ENCODE data around the gene SGSM1. TPM values are rescaled to one million over a fixed set of nuclear protein-coding genes. Genes with fewer than 3 reads are reported as not detected.

SGSM1 gene
- total RNA-seq, 1 donor from 2014 or later, result 1.2 TPM

- no peaks in the 10 kb centered on the region for H3K4me1 Mint-ChIP-seq (ENCODE audit: low read depth, unreplicated experiment)
- no peak for DNase-seq
- no peak for TF ChIP-seq CTCF (IDR thresholded peaks at IDR 0.05; ENCODE audit: partially characterized antibody, unreplicated experiment)
- no peaks in the 10 kb centered on the region for H3K36me3 Mint-ChIP-seq (ENCODE audit: unreplicated experiment)
- no peak overlapping the region for H3K27ac Mint-ChIP-seq (ENCODE audit: unreplicated experiment)
- H3K27me3 Mint-ChIP-seq (ENCODE audit: unreplicated experiment), result no peaks in the 10 kb centered on the region
- H3K9me3 Mint-ChIP-seq (ENCODE audit: unreplicated experiment), result no peaks in the 10 kb centered on the region
- no peak overlapping the region for H3K4me3 Mint-ChIP-seq (ENCODE audit: unreplicated experiment)
These were observed 163.7 kb downstream of the SGSM1 start for GRCh38 chr22:24969560-24970301.

- Mint-ChIP-seq H3K4me3 (ENCODE audit: unreplicated experiment) (no peak overlapping the region), H3K27ac (ENCODE audit: unreplicated experiment) (no peak overlapping the region), H3K36me3 (ENCODE audit: unreplicated experiment) (no peaks in the 10 kb centered on the region), H3K4me1 (ENCODE audit: low read depth, unreplicated experiment) (peaks cover 8% of the 10 kb centered on the region), H3K27me3 (ENCODE audit: unreplicated experiment) (no peaks in the 10 kb centered on the region), H3K9me3 (ENCODE audit: unreplicated experiment) (no peaks in the 10 kb centered on the region)
- no peak for DNase-seq
- TF ChIP-seq CTCF (IDR thresholded peaks at IDR 0.05; ENCODE audit: partially characterized antibody, unreplicated experiment), result no peak
These were observed 166.4 kb downstream of the SGSM1 start for GRCh38 chr22:24972369-24972768.

GRCh38 chr22:24973872-24974271 is 167.9 kb downstream of the SGSM1 start:
- H3K9me3 Mint-ChIP-seq (ENCODE audit: unreplicated experiment), result no peaks in the 10 kb centered on the region
- H3K4me1 Mint-ChIP-seq (ENCODE audit: low read depth, unreplicated experiment), result peaks cover 17% of the 10 kb centered on the region
- H3K27ac Mint-ChIP-seq (ENCODE audit: unreplicated experiment), result no peak overlapping the region

GRCh38 chr22:24975125-24975640 is 169.2 kb downstream of the SGSM1 start:
- Mint-ChIP-seq H3K9me3 (ENCODE audit: unreplicated experiment) (no peaks in the 10 kb centered on the region), H3K36me3 (ENCODE audit: unreplicated experiment) (no peaks in the 10 kb centered on the region), H3K27me3 (ENCODE audit: unreplicated experiment) (no peaks in the 10 kb centered on the region), H3K27ac (ENCODE audit: unreplicated experiment) (no peak overlapping the region), H3K4me3 (ENCODE audit: unreplicated experiment) (no peak overlapping the region), H3K4me1 (ENCODE audit: low read depth, unreplicated experiment) (peaks cover 17% of the 10 kb centered on the region)
- TF ChIP-seq CTCF (IDR thresholded peaks at IDR 0.05; ENCODE audit: partially characterized antibody, unreplicated experiment), result no peak
- DNase-seq, result no peak

More at GRCh38 chr22:24973872-24974271, 167.9 kb downstream of the SGSM1 start:
- Mint-ChIP-seq H3K4me3 (ENCODE audit: unreplicated experiment) (no peak overlapping the region), H3K27me3 (ENCODE audit: unreplicated experiment) (no peaks in the 10 kb centered on the region), H3K36me3 (ENCODE audit: unreplicated experiment) (no peaks in the 10 kb centered on the region)
- no peak for TF ChIP-seq CTCF (IDR thresholded peaks at IDR 0.05; ENCODE audit: partially characterized antibody, unreplicated experiment)
- no peak for DNase-seq

- Mint-ChIP-seq H3K27me3 (ENCODE audit: unreplicated experiment) (no peaks in the 10 kb centered on the region), H3K9me3 (ENCODE audit: unreplicated experiment) (no peaks in the 10 kb centered on the region), H3K4me3 (ENCODE audit: unreplicated experiment) (peak overlapping the region; percentile 56), H3K27ac (ENCODE audit: unreplicated experiment) (peak overlapping the region; percentile 33), H3K36me3 (ENCODE audit: unreplicated experiment) (no peaks in the 10 kb centered on the region), H3K4me1 (ENCODE audit: low read depth, unreplicated experiment) (peaks cover 17% of the 10 kb centered on the region)
- DNase-seq, result no peak
- TF ChIP-seq CTCF (IDR thresholded peaks at IDR 0.05; ENCODE audit: partially characterized antibody, unreplicated experiment), result no peak
These were observed 169.9 kb downstream of the SGSM1 start for GRCh38 chr22:24975813-24976341.

All from glutamatergic neuron (in vitro differentiated cells).